ENCODE results near the gene ZNF2.
A peak's percentile ranks its signal among the peaks of the same experiment; 100 is the strongest.

Gene ZNF2

DNA sequence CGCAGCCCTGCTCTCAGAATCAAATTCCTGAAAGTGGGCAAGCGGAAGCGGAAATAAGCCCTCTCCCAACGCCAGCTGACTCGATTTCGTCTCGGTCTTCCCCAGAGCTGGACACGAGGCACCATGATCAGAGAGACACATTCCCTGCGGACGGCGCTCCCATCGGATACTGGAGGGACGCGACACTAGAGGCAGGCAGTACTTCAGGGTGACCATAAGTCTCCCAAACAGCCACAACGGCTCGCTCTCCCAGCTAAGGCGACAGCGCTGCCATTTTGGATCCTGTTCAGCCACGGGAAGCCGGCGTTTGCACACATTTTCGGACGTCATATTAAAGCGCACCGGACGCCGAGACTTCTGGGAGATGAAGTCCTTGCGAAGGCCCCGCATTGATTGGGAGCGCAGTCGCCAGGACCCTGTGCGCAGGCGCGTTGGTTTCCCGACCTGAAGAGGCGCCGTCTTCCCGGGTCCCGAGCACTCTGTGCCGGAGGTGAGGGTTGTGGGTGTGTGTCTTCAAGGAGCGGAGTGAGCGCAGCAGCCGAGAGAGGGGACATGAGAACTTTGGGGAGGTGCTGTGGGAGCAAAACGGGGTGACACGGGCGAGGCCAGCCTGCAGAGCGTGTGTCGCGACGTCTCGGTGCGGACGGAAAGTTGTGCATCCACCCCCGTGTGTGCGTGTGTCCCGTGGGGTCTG is at the start of gene ZNF2:
Gene ZNF2 (plus strand): TSS at position 439 of the 694 bp plus-strand sequence. CDS start 10,418 bp downstream, outside the sequence.
- DNase-seq (ENCODE audit: low read depth) = peak; percentile 96

DNA sequence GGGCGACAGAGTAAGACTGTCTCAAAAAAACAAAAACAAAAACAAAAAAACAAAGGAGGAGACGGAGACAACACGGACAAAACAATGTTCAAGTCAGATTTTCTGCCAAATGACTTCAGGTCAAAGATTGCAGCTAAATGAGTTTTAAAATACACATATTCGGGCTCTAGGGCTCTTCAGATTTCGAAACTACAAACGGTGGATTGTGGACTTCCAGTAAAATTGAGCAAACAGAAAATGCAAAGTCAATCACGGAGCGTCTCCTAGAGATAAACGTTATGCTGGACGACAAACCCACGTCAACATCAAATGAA is 44.6 kb upstream of the ZNF2 start:
- DNase-seq (ENCODE audit: low read depth) = no peak

DNA sequence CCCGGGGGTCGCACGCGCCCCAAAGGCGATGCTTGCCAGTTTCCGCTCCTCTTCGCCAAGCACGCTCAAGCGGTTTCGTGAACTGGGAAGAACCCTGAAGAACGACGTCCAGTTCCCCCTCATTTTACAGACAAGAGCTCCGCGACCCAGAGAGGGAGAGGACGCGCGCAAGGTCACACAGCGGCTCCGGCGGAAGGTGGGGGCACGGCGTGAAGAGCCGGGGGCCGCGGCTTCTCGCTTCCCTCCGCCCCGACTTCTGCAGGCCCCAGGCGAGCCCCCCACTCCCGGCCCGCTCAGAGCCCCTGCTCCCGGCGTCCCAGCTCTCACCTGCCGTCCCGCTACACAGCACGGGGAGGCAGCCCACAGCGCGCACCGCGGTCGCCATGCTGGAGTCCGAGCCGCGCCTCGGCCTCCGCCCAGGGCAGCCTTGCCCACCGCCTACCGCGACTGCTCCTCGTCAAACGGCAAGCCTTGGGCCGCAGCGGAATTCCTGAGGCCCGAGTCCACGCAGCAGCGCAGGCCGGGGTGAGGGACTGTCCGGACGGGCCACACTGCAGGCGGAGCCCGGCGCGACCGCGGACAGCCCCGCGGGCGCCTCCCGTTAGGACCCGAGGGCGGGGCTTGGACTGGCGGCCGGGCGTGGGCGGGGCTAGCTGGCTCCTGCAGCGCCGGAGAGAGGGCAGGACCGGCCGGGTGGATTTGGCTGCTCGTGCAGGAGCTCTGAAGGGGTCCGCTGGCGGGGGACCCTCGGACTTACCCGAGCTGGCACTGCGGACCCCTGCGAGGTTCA is 44.0 kb upstream of the ZNF2 start, which contains the start of gene MRPS5:
Gene MRPS5 (minus strand): TSS at position 402 of the 790 bp plus-strand sequence. CDS start 17 bp downstream, at position 385.
- peak; percentile 78 for DNase-seq (ENCODE audit: low read depth)

DNA sequence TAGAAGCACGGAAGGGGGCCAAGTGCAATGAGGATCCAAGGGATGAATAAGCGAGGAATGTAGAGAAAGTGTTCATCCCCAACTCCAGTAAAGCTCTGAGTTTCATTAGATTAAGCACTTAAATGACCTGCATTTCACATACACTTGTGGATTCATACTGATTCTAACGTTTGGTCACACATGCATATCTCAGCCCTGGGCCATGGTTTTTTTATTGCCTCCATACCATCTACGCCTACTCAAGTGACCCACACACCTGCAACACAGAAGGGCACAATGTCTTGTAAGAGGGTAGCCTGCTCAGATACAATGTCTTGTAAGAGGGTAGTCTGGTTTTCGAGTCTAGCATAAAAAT is 43.4 kb upstream of the ZNF2 start:
- DNase-seq (ENCODE audit: low read depth) = no peak

DNA sequence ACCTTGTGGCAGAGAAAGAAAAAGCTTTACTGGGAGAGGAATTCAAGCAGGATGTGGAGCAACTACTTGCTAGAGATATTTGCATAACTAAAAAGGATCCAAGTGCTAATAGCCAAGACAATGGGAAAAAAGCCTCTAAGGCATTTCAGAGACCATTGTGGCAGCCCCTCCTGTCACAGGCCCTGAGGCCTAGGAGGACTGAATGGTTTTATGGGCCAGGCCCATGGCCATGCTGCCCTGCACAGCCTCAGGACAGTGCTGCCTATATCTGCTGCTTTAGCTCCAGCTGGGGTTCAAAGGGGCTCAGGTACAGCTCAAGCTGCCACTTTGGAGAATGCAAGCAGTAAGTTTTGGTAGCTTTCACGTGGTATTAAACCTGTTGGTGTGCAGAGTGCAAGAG is 26.9 kb upstream of the ZNF2 start:
- DNase-seq (ENCODE audit: low read depth) = no peak

DNA sequence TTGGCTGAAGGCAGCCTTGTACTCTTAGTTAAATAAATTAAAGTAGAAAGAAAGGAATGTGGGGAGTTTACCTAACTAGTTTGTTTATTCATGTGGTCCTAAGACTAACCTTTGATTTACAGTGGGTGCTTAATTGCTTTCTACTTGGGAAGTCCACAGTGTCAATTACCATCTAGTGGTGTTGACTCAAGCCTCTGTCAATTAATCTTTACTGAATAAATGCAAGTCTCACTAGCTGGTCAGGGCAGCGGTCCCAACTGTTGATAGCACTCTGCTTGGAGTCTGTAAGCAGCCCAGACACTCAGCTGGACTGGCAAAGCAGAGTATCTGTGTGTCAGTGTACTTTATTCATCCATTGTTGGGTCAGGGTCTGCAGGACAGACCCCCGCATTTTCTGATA is 21.8 kb upstream of the ZNF2 start:
- DNase-seq (ENCODE audit: low read depth) = no peak

DNA sequence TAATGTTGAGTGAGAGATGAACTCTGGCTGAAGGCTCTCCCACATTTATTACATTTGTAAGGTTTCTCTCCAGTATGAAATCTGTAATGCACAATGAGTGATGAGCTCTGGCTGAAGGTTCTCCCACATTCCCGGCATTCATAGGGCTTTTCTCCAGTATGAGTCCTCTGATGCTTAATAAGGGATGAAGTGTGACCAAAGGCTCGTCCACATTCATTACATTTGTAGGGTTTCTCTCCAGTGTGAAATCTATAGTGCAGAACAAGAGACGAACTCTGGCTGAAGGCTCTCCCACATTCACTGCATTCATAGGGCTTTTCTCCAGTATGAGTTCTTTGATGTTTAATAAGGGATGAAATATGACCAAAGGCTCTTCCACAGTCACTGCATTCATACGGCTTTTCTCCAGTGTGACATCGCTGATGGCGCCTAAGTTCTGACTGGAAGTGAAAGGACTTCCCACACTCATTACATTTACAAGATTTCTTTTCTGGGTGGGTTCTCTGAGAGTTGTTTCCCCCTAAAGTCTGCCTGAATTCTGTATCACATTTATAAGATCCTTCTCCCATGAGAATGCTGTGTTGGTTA is 16.1 kb upstream of the ZNF2 start:
- no peak for DNase-seq (ENCODE audit: low read depth)

DNA sequence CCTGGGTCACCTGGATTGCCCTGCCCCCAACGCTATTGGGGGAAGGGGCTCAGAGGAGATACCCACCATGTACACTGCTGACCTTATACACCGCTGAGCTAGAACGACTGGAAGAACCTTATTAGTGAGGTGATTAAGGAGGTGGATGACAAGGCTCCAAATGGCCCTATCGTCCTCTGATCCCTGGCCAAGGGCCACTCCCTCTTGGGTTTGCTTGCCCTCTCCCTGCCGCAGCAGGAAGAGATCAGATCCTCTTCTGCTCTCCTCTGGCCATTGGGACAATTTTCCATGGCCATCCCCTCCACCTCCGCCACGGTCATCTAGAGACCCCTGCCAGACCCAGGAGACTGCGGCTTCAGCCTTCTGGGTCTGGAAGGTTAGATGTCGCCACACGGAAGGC is 7.2 kb upstream of the ZNF2 start:
- no peak for DNase-seq (ENCODE audit: low read depth)

DNA sequence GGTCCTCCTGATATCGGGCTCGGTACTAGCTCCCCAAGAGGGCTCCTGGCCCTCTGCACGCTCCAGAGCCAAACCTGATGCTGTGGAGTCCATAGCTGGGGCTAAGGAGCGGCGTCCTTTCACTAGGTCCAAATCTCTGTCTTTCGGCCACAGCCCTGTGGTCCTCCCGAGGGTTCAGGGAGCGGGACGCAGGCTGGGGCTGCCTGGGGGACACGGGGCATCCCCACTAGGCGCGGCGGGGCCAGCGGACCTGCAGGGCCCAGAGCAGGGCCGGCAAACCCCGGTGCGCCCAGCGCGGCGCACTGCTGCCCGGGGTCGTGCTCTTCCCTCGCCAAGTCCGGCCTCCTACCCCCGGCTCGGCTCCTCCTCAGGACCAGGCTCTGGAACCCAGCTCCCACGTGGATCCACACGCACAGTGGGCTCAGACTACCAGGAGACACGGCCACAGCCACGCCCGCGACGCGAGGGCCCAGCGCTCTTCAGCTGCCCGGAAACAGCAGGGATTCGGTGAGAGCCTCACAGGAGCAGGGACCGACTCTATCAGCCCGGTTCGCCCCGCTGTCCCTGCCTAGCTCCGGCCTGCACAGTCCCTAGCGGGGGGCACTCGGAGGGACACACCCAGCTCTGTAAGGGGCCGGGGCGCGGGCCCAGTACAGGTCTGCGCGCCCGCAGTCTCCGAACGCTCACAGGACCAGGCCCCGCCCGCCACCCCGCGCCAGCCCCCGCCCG is 6.6 kb upstream of the ZNF2 start:
- no peak for DNase-seq (ENCODE audit: low read depth)

DNA sequence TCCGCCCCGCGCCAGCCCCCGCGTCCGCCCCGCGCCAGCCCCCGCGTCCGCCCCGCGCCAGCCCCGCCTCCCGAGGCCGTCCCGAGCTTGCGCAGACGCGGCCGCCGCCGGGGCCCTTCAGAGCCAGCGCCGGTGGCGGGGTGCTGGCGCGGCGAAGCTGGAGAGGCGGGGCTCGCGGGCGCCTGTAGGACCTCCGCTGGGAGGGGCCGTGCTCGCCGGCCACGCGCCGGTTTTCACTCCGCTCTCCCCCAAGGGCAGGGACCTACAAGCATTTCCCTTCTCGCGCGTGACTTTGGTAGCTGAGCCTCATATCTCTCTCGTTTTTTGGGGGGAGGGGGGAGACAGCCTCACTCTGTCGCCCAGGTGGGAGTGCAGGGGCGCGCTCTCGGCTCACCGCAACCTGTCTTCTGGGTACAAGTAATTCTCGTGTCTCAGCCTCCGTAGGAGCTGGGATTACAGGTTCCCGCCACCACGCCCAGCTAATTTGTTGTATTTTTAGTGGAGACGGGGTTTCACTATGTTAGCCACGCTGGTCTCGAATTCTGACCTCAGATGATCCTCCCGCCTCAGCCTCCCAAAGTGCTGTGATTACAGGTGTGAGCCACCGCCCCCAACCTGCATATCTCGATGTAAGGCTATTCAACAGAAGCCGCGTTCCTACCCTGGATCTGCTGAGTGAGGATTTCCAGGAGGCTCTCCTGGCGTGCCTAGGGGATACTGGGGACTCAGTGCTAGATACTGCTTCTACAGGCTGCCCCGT is 5.7 kb upstream of the ZNF2 start, which contains the start of gene ZNF514:
Gene ZNF514 (minus strand): TSS at position 159 of the 760 bp plus-strand sequence. CDS start 6,595 bp downstream, outside the sequence.
- DNase-seq (ENCODE audit: low read depth) = peak; percentile 53

DNA sequence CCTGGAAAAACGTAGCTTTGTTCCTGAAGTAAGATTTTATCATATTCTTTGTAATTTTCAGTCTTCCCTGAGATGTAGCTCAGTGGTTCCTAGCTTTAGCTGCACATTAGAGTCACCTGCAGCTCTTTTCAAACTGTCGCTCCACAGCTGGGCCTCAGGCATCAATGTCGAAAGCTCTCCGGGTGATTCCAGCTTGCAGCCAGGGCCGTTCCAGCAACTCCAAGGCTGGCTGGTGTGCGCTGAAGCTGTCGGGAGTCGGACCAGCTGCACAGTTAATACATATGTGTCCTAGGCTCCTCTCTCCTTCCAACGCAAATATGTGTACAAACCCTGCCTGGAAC is 609 bp upstream of the ZNF2 start:
- no peak for DNase-seq (ENCODE audit: low read depth)

DNA sequence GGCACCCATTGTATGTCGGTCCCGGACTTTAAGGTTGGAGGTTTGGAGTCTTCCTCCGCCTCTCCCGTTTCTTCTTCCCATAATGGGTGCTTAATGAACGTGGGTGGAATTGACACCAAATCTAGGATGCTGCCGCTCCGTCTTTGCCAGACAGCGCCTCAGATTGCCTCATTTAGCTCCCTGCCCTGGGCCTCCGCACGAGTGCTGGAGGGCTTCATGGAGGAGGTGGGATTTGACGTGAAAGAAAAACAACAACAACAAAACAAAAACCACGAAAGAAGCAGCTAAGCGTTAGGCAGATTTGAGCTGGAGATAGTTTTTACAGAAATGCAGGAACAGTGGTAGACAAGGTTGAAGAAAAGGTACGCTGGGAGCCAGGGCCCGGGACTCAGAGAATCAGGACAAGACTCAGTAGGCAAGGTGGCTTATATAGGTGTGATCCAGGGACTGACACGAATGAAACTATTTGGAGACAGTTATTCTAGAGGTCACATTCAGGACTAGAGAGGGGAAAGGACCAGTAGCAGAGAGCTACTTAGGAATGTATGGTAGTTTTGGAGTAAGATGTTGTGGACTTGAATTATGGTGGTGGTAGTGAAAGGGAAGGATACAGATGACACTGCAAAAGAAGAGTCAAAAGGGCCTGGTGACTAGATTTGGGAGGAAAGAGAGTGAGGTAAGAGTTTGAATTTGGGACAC is 605 bp downstream of the ZNF2 start:
- no peak for DNase-seq (ENCODE audit: low read depth)

DNA sequence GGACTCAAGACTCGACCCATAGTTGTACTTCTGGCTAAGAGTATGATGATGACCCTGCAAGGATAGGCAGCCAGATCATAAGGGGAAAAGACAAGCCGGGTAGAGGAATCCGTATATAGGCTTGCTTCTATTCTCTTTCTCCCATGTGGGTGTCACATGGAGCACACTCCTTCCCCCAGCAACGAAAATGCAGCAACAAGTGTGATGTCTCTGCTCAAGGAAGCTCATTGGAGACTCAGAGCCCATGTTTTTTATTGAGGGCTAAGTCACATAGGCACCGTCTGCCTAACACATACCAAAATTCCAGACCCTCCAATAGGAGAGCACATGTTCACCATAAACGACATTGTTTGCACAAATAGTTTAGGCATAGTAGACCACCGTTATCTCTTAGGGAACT is 6.3 kb downstream of the ZNF2 start:
- no peak for DNase-seq (ENCODE audit: low read depth)

DNA sequence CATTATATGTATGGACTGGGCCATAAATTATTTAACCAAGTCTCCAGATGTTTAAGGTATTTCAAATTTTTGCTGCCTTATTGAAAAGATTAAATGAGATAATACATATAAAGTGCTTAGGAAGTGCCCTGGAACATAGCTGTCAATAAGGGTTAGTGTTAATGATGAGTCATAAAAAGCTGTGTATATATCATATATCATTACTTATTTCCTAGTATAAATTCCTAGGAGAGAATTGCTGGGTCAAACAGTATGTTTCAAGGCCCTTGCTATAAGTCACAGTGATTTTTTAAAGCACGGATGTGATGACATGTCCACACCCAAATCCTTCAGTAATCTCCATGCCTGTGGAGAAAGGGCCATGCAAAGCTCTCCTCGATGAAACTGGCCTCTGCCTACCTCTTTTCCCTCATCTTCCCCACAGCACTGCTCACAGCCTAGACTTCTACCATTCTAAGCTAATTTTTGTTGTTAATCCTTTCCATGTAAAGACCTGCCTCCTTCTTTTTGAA is 8.5 kb downstream of the ZNF2 start:
- DNase-seq (ENCODE audit: low read depth) = no peak

DNA sequence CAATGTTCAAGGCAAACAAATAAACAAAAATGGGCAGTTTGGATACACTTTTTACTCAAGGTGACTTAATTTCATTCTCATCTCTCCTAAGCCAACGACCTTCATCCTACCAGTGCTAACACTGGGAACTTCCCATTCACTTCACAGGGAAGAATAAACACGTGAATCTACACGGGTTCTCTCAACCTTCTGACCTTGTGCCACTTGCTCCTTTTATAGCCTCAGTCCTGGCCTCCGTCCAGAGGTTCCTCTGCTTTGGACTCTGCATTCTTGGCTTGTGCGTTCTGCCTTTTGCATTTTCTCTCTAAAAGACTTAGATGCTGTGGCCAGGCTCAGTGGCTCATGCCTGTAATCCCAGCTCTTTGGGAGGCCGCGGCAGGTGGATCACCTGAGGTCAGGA is 13.8 kb downstream of the ZNF2 start:
- no peak for DNase-seq (ENCODE audit: low read depth)

DNA sequence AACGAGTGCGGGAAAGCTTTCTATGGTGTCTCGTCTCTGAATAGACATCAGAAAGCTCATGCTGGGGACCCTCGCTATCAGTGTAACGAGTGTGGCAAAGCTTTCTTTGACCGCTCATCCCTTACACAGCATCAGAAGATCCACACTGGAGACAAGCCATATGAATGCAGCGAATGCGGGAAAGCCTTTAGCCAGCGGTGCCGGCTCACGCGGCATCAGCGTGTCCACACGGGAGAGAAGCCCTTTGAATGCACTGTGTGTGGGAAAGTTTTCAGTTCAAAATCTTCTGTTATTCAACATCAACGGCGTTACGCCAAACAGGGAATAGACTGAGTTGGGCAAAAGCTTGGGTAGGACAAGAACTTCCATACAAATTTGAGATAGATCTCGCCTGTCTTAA is 16.2 kb downstream of the ZNF2 start:
- DNase-seq (ENCODE audit: low read depth) = no peak

DNA sequence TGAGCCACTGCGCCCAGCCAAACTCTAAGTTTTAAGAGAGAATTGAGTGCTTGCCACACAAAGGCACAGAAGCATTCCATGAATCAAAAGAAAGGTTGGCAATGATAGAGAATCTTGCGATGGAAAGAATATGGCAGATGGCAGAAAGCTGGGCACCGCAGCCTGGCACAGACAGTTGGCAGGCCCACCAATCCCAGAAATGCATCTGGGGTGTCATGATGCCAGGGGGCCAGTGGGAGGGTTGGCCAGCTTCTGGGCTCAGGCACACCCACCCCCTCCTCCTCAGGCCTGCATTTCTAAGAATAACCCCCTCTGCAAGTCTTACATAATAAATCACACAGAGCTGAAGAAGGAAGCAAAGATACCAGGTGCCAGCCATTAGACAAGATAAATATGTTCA is 19.6 kb downstream of the ZNF2 start:
- DNase-seq (ENCODE audit: low read depth) = no peak

DNA sequence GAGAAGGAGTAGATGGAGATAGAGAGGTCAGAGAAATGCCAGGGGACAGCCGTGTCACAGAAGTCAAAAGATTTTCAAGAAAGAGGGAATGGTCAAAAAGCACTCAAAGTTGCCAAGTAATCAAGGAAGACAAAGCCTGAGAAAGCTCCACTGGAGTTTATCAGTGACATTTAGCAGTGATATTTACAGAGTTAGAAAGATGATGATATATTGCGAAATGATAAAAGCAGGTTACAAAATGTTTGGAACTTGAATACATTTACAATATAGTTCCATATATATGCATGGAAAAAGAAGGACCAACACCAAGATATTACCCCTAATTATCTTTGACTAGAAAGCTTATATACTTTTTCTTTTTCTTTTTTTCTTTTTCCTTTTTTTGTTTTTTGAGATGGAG is 20.4 kb downstream of the ZNF2 start:
- no peak for DNase-seq (ENCODE audit: low read depth)

DNA sequence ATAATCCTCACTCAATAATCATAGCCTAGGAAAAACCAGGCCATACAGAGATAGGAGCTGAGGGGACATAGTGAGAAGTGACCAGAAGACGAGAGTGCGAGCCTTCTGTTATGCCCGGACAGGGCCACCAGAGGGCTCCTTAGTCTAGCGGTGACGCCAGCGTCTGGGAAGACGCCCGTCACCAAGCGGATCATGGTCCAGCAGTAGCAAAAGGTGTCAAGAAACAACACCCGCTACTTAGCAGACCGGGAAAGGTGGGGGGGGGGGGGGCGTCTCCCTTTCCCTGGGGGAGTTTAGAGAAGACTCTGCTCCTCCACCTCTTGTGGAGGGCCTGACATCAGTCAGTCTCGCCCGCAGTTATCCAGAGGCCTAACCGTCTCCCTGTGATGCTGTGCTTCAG is 27.3 kb downstream of the ZNF2 start:
- DNase-seq (ENCODE audit: low read depth) = peak; percentile 13

DNA sequence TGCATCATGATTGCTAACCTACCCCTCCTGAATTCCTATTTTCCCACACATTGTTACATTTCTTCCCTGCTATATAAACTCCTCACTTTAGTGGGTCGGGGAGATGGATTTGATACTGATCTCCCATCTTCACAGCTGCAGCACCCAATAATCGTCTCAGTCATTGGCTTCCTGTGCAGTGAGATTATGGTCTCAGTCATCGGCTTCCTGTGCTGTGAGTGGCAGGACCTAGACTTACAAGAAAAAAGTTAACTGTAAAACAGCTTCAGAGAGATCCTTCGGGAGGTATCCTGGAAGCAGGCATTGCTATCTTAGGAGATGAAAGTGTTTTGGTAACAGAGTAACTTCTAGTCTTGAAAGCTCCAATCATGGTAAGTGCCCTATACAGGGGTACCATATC is 38.3 kb downstream of the ZNF2 start:
- DNase-seq (ENCODE audit: low read depth) = no peak

DNA sequence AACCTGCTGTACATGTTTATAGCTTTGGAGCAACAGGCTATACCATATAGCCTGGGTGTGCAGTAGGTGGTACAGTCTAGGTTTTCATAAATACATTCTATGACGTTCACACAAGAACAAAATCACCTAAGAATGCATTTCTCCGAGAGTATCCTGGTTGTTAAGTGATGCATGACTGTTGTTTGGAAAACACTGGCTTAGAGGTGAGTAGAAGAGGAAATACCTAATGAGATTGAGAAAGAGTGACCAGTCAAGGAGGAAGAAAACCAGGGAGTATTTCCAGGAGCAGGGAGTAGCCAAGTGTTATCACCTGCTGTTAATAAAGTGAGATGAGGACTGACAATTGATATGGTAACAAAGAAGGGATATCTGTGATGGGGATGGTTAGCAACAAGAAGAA is 38.8 kb downstream of the ZNF2 start:
- no peak for DNase-seq (ENCODE audit: low read depth)

All from stimulated activated CD8-positive, alpha-beta memory T cell treated with anti-CD3 and anti-CD28 coated beads, Interleukin-15, amount 100 ng/mL, for 24 hours (primary cell).